Glutamatergic neuron (in vitro differentiated cells): ENCODE results near the gene TIAM2. TPM values are rescaled to one million over a fixed set of nuclear protein-coding genes. Genes with fewer than 3 reads are reported as not detected.

Experiments
- DNase-seq: peaks from one replicate; pipeline ENCODE4 v3.0.0; 2022
- H3K27ac Mint-ChIP-seq: one replicate; pipeline ENCODE4 v1.8.0; 2020; ENCODE audit warnings: mild to moderate bottlenecking, mixed read lengths, inconsistent platforms; ENCODE audit not compliant: unreplicated experiment
- H3K27me3 Mint-ChIP-seq: one replicate; pipeline ENCODE4 v1.8.0; 2020; ENCODE audit warnings: mild to moderate bottlenecking, moderate library complexity, mixed read lengths, inconsistent platforms; ENCODE audit not compliant: unreplicated experiment
- H3K36me3 Mint-ChIP-seq: one replicate; pipeline ENCODE4 v1.8.0; 2020; ENCODE audit warnings: mild to moderate bottlenecking, mixed read lengths, inconsistent platforms; ENCODE audit not compliant: unreplicated experiment
- H3K4me1 Mint-ChIP-seq: one replicate; pipeline ENCODE4 v1.8.0; 2020; ENCODE audit warnings: mild to moderate bottlenecking, low read depth, mixed read lengths, inconsistent platforms; ENCODE audit not compliant: unreplicated experiment
- H3K4me3 Mint-ChIP-seq: one replicate; pipeline ENCODE4 v1.8.0; 2020; ENCODE audit warnings: mild to moderate bottlenecking, mixed read lengths, inconsistent platforms; ENCODE audit not compliant: unreplicated experiment
- H3K9me3 Mint-ChIP-seq: one replicate; pipeline ENCODE4 v1.8.0; 2020; ENCODE audit warnings: mild to moderate bottlenecking, moderate library complexity, mixed read lengths, inconsistent platforms; ENCODE audit not compliant: unreplicated experiment
- total RNA-seq: library from RNA; stranded (reverse); fragmentation: NEBNext Ultra II Directional; extraction: Animal tissue kit (Norgen Biotek cat#: 25700); gene quantifications from one replicate; pipeline ENCODE4 v1.2.1, GENCODE V29; 2021; ENCODE audit not compliant: unreplicated experiment
- TF ChIP-seq, protein P1 (sequence below): fragments of 200-600 bp; sonication (generic); IDR thresholded peaks from one replicate; pipeline ENCODE4 v1.5.0; 2021; ENCODE audit not compliant: partially characterized antibody, unreplicated experiment

Gene TIAM2
- total RNA-seq, 1 donor from 2014 or later: 113 TPM

- Mint-ChIP-seq H3K27ac (peak overlapping the region; percentile 49), H3K4me3 (peak overlapping the region; percentile 32), H3K27me3 (peaks cover 5% of the 10 kb centered on the region), H3K36me3 (peaks cover 12% of the 10 kb centered on the region), H3K9me3 (no peaks in the 10 kb centered on the region), H3K4me1 (peaks cover 8% of the 10 kb centered on the region)
- no peak for DNase-seq
- TF ChIP-seq, protein P1, sequence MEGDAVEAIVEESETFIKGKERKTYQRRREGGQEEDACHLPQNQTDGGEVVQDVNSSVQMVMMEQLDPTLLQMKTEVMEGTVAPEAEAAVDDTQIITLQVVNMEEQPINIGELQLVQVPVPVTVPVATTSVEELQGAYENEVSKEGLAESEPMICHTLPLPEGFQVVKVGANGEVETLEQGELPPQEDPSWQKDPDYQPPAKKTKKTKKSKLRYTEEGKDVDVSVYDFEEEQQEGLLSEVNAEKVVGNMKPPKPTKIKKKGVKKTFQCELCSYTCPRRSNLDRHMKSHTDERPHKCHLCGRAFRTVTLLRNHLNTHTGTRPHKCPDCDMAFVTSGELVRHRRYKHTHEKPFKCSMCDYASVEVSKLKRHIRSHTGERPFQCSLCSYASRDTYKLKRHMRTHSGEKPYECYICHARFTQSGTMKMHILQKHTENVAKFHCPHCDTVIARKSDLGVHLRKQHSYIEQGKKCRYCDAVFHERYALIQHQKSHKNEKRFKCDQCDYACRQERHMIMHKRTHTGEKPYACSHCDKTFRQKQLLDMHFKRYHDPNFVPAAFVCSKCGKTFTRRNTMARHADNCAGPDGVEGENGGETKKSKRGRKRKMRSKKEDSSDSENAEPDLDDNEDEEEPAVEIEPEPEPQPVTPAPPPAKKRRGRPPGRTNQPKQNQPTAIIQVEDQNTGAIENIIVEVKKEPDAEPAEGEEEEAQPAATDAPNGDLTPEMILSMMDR: no peak
Observed at GRCh38 chr6:155089746-155090145, 94.6 kb downstream of the TIAM2 start.

DNA sequence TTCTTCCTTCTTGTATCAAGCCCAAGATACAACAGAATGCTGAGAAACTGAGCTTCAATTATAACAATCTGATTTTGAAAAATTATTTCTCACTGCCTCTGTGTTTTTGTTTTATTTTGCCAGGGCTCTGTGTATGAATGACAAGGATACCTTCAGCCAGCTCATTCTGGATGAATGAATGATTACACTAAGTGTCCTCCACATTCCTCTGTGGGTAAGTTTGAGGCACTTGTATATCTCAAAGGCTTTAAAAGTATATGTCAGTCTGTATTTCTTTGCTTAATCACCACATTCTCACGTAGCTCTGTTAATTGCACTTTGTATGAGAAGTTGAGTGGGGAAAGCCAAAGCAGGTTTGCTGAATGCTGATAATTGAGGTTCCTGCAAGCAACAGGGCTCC is 95.1 kb downstream of the TIAM2 start:
- Mint-ChIP-seq H3K27ac (no peak overlapping the region), H3K36me3 (peaks cover 12% of the 10 kb centered on the region), H3K4me1 (peaks cover 9% of the 10 kb centered on the region), H3K4me3 (no peak overlapping the region), H3K27me3 (peaks cover 5% of the 10 kb centered on the region), H3K9me3 (peaks cover under 1% of the 10 kb centered on the region)
- DNase-seq: no peak
- TF ChIP-seq, protein P1: no peak

DNA sequence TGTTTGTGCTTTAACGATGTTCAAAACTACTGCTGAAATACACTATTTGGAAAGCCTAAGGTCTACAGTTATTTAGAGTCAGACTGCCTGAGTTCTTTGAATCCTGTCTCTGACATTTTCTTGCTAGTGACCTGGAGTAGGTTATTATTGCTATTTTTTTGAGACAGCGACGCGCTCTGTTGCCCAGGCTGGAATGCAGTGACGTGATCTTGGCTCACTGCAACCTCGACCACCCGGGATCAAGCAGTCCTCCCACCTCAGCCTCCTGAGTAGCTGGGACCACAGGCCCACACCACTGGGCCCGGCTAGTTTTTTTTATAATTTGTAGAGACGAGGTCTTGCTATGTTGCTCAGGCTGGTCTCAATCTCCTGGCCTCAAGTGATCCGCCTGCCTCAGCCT is 96.6 kb downstream of the TIAM2 start:
- Mint-ChIP-seq H3K9me3 (peaks cover 2% of the 10 kb centered on the region), H3K36me3 (peaks cover 18% of the 10 kb centered on the region), H3K27ac (no peak overlapping the region), H3K27me3 (peaks cover 3% of the 10 kb centered on the region), H3K4me3 (no peak overlapping the region), H3K4me1 (peaks cover 7% of the 10 kb centered on the region)
- no peak for DNase-seq
- TF ChIP-seq, protein P1: no peak

DNA sequence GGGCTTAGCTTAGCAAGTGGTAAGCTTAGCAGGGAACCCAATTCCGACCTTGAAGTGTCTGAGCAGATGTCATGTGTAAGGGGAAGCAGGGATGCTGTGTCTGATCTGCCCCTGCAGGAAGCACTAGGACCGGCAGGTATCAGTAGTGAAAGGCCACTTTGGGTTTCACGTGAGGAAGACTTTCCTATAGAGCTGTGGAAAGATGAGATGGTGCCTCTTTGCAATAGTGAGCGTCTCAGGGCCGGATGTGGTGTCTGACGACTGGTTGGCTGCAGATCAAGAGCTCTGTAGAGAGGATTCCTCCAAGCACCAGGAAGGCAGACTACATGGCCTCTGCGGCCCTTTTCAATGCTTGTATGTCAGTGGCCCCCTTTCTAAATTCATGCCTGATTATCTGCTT is 98.3 kb downstream of the TIAM2 start:
- Mint-ChIP-seq H3K4me1 (peaks cover 7% of the 10 kb centered on the region), H3K27me3 (no peaks in the 10 kb centered on the region), H3K4me3 (no peak overlapping the region), H3K36me3 (peaks cover 22% of the 10 kb centered on the region), H3K9me3 (peaks cover 2% of the 10 kb centered on the region), H3K27ac (no peak overlapping the region)
- TF ChIP-seq, protein P1: no peak
- no peak for DNase-seq

GRCh38 chr6:155100087-155100486 is 105.0 kb downstream of the TIAM2 start:
- peaks cover 10% of the 10 kb centered on the region for H3K36me3 Mint-ChIP-seq
- H3K27me3 Mint-ChIP-seq: peaks cover 6% of the 10 kb centered on the region
- H3K9me3 Mint-ChIP-seq: peaks cover 8% of the 10 kb centered on the region
- peak overlapping the region; percentile 95 for H3K27ac Mint-ChIP-seq
- peak; percentile 79 for DNase-seq
- H3K4me1 Mint-ChIP-seq: peaks cover 18% of the 10 kb centered on the region
- TF ChIP-seq, protein P1: no peak
- peak overlapping the region; percentile 61 for H3K4me3 Mint-ChIP-seq
